ENCODE measurements around the gene GRK2. TPM values are rescaled to one million over a fixed set of nuclear protein-coding genes. Genes with fewer than 3 reads are reported as not detected.

GRK2 gene
- total RNA-seq, 1 experiment from 2014 or later = 48.1 TPM

GRCh38 chr11:67310246-67311050, 44.2 kb downstream of the GRK2 start:
- BruUV-seq (replicated peaks) = no TSS peak
- Mint-ChIP-seq H3K4me1 (ENCODE audit: insufficient read depth, unreplicated experiment) (peaks cover 35% of the 10 kb centered on the region), H3K4me3 (ENCODE audit: unreplicated experiment) (no peak overlapping the region), H3K27me3 (ENCODE audit: insufficient read depth, unreplicated experiment) (no peaks in the 10 kb centered on the region), H3K9me3 (ENCODE audit: unreplicated experiment) (no peaks in the 10 kb centered on the region), H3K27ac (ENCODE audit: low read depth, unreplicated experiment) (no peak overlapping the region), H3K36me3 (ENCODE audit: insufficient read depth, unreplicated experiment) (peaks cover 40% of the 10 kb centered on the region)
- DNase-seq (ENCODE audit: unreplicated experiment) = no peak
- CTCF ChIA-PET = interaction anchor here (0.6 to 1.2 kb wide), 3 partner anchors 47 to 286 kb away, joined by 3 to 7 read pairs (median 4); no protein-coding TSS in a partner anchor
- TF ChIP-seq CTCF (IDR thresholded peaks at IDR 0.05; ENCODE audit: unreplicated experiment) = no peak
- POLR2A ChIA-PET = interaction anchor here (0.7 to 1.6 kb wide), 5 partner anchors 8 to 47 kb away, joined by 3 to 13 read pairs (median 5); partner anchors contain the start of gene ANKRD13D
- intact Hi-C loops (cut with micrococcal nuclease) = no loop called here

- Mint-ChIP-seq H3K9me3 (ENCODE audit: unreplicated experiment) (no peaks in the 10 kb centered on the region), H3K4me1 (ENCODE audit: insufficient read depth, unreplicated experiment) (peaks cover 35% of the 10 kb centered on the region), H3K27ac (ENCODE audit: low read depth, unreplicated experiment) (no peak overlapping the region), H3K36me3 (ENCODE audit: insufficient read depth, unreplicated experiment) (peaks cover 33% of the 10 kb centered on the region), H3K4me3 (ENCODE audit: unreplicated experiment) (no peak overlapping the region), H3K27me3 (ENCODE audit: insufficient read depth, unreplicated experiment) (no peaks in the 10 kb centered on the region)
- intact Hi-C loops (cut with micrococcal nuclease) = no loop called here
- POLR2A ChIA-PET = interaction anchor here (1.0 to 1.6 kb wide), 5 partner anchors 15 to 48 kb away, joined by 3 to 13 read pairs (median 3); partner anchors contain the start of gene ANKRD13D
- DNase-seq (ENCODE audit: unreplicated experiment) = no peak
- BruUV-seq (replicated peaks) = no TSS peak
- no peak for TF ChIP-seq CTCF (IDR thresholded peaks at IDR 0.05; ENCODE audit: unreplicated experiment)
- CTCF ChIA-PET = interaction anchor here (0.6 to 1.2 kb wide), 3 partner anchors 23 to 281 kb away, joined by 3 to 7 read pairs (median 3); no protein-coding TSS in a partner anchor
These were observed 44.8 kb downstream of the GRK2 start for GRCh38 chr11:67311051-67311555.

GRCh38 chr11:67311556-67312082, 45.3 kb downstream of the GRK2 start:
- ChIA-PET CTCF (interaction anchor here (0.6 to 1.2 kb wide), 2 partner anchors 23 to 48 kb away, joined by 3 to 7 read pairs; no protein-coding TSS in a partner anchor), POLR2A (interaction anchor here (1.0 to 1.2 kb wide), 4 partner anchors 15 to 48 kb away, joined by 3 to 5 read pairs (median 3); no protein-coding TSS in a partner anchor)
- Mint-ChIP-seq H3K27me3 (ENCODE audit: insufficient read depth, unreplicated experiment) (no peaks in the 10 kb centered on the region), H3K9me3 (ENCODE audit: unreplicated experiment) (no peaks in the 10 kb centered on the region), H3K36me3 (ENCODE audit: insufficient read depth, unreplicated experiment) (peaks cover 30% of the 10 kb centered on the region), H3K27ac (ENCODE audit: low read depth, unreplicated experiment) (peak overlapping the region; percentile 78), H3K4me3 (ENCODE audit: unreplicated experiment) (no peak overlapping the region), H3K4me1 (ENCODE audit: insufficient read depth, unreplicated experiment) (peaks cover 35% of the 10 kb centered on the region)
- DNase-seq (ENCODE audit: unreplicated experiment) = no peak
- intact Hi-C loops (cut with micrococcal nuclease) = no loop called here
- no TSS peak for BruUV-seq (replicated peaks)
- peak; percentile 23 for TF ChIP-seq CTCF (IDR thresholded peaks at IDR 0.05; ENCODE audit: unreplicated experiment)

Measured in MCF 10A (cell line).